Heart right ventricle (tissue), 16 donors: ENCODE results near the gene PSMD7. TPM values are rescaled to one million over a fixed set of nuclear protein-coding genes. Genes with fewer than 3 reads are reported as not detected.

ENCODE experiments used
- ATAC-seq, 8 donors: fragments of 200-7000 bp; cut with Tn5 transposase; one replicate each; pipeline ENCODE4 v1.9.1; 2020; ENCODE audit warnings: mild to moderate bottlenecking in 8 of 8, moderate library complexity in 8 of 8, moderate number of reproducible peaks in 1 of 8
- DNase-seq, 2 donors: peaks; one replicate each; pipeline ENCODE4 v3.0.0-alpha.2; 2020
- H3K27ac ChIP-seq, 10 donors: fragments of 200-600 bp; sonication (generic) in 2 of 10; one replicate each; pipeline versions ENCODE4 v1.5.0 to v1.8.0; 2020 to 2022; ENCODE audit warnings: mild to moderate bottlenecking in 3 of 10
- H3K27me3 ChIP-seq, 7 donors: fragments of 200-600 bp; one replicate each; pipeline ENCODE4 v1.8.0; 2021 to 2022; ENCODE audit warnings: mild to moderate bottlenecking in 2 of 7
- H3K36me3 ChIP-seq, 9 donors: fragments of 200-600 bp; sonication (generic) in 1 of 9; one replicate each; pipeline versions ENCODE4 v1.5.0 to v1.8.0; 2020 to 2022; ENCODE audit warnings: mild to moderate bottlenecking in 2 of 9
- H3K4me1 ChIP-seq, 9 donors: fragments of 200-600 bp; sonication (generic) in 1 of 9; one replicate each; pipeline versions ENCODE4 v1.5.0 to v1.8.0; 2020 to 2022; ENCODE audit warnings: mild to moderate bottlenecking in 4 of 9
- H3K4me3 ChIP-seq, 10 donors: fragments of 200-600 bp; sonication (generic) in 2 of 10; one replicate each; pipeline versions ENCODE4 v1.5.0 to v1.8.0; 2020 to 2022; ENCODE audit warnings: mild to moderate bottlenecking in 7 of 10, moderate library complexity in 2 of 10
- H3K9me3 ChIP-seq, 11 donors: fragments of 200-600 bp in 10 of 11; sonication (generic) in 2 of 11; one replicate each; pipeline versions ENCODE4 v1.5.0 to v1.8.0; 2013 to 2022; ENCODE audit warnings: mild to moderate bottlenecking in 2 of 11, control low read depth in 1 of 11, moderate library complexity in 1 of 11
- WGBS, 2 donors: extraction: QIAGEN DNeasy Blood & Tissue Kit; methylation state at CpG; one replicate each; pipeline ENCODE4 v1.1.7; 2013; ENCODE audit warnings: inconsistent platforms in 1 of 2; 5-methylcytosine and 5-hydroxymethylcytosine counted together
- intact Hi-C, 10 donors: fragments of 100-400 bp; cut with DNase I; formaldehyde crosslinking; loops; one replicate each; pipeline versions ENCODE4 v1.11.1 to v1.14.2; 2022
- polyA plus RNA-seq, 2 donors: library from polyadenylated mRNA; stranded (reverse); fragments of 200-250 nt; gene quantifications; one replicate each; pipeline ENCODE4 v1.2.3, GENCODE V29; 2013
- total RNA-seq, 10 donors: library from RNA; stranded (reverse); fragmentation: NEBNext Ultra II Directional in 3 of 10; extraction: Animal tissue kit (Norgen Biotek cat#: 25700) in 3 of 10; gene quantifications; one replicate each; pipeline versions ENCODE4 v1.2.1 to v1.2.4, GENCODE V29; 2021 to 2023
- TF ChIP-seq, protein P1 (sequence below), 9 donors: fragments of 200-600 bp; sonication (generic) in 2 of 9; IDR thresholded peaks; one replicate each; pipeline versions ENCODE4 v1.5.0 to v1.8.0; 2021 to 2022; ENCODE audit warnings: antibody characterized with exemption in 9 of 9, mild to moderate bottlenecking in 5 of 9, moderate library complexity in 1 of 9
- donor health status: Arrhythmogenic right ventricular cardiomyopathy.
- donor health status: ischemic (EF 13 %, LVEDD 7.1; RV severe dilation, severe dysfunction).
- donor health status: healthy with polysubstance abuse.
- donor health status: DM: no; HTN: yes; CAD: no.
- donor health status: DM: no; HTN: no; CAD: no.
- donor health status: ischemic (EF 25% LVEDD 6.9; RV normal size, moderate dysfunction).
- donor health status: ischemic (EF 25% LVEDD 5.7; RV mildly dilated, moderate dysfunction).
- donor health status: healthy.
- donor health status: DM: yes; HTN: yes; CAD: no.
- donor health status: Ischemic cardiomyopathy.
- donor health status: ischemic (EF 35%, LVEDD 5.7; RV mildly dilated, moderate dysfunction).
- donor health status: nonischemic (EF 11% LVEDD 7.7; RV severe dilation, severe dysfunction).
- donor health status: DM: yes; HTN: yes; CAD: no.
- donor health status: PGD.
- donor health status: ischemic (EF 29% LVEDD 5.4; RV normal size, mild dysfunction).
- donor health status: nonischemic (EF 23%, LVEDD 6.1; RV moderate dilation, normal function).

Gene PSMD7
- total and polyA plus RNA-seq, 12 donors = 91.9 to 172 (median 132) TPM

DNA sequence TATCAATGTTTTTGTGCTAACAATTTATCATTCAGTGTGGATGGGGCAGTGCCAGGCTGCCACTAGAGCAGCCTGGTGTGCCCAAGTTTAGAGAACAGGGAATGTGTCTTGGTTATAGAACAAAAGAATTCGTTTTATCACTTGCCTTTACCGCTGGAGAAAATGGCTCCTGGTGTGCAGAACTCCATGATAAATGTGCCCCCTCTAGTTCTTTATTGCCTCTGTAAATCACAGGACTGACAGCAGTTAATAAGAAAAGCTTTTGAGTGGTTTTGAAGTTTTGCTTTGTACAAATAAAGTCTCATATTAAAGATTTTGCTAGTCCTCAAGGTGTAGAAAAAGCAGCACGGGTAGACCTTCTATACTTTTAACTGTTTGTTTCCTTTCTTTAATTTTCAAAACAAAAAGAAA lies 28.2 kb upstream of the PSMD7 start:
- Histone ChIP-seq H3K36me3 (no peaks in the 10 kb centered on the region), H3K4me1 (no peaks in the 10 kb centered on the region), H3K27ac (no peak overlapping the region), H3K9me3 (no peaks in the 10 kb centered on the region), H3K4me3 (no peak overlapping the region), H3K27me3 (no peaks in the 10 kb centered on the region)
- DNase-seq (no peak), ATAC-seq (no peak)
- TF ChIP-seq, protein P1, sequence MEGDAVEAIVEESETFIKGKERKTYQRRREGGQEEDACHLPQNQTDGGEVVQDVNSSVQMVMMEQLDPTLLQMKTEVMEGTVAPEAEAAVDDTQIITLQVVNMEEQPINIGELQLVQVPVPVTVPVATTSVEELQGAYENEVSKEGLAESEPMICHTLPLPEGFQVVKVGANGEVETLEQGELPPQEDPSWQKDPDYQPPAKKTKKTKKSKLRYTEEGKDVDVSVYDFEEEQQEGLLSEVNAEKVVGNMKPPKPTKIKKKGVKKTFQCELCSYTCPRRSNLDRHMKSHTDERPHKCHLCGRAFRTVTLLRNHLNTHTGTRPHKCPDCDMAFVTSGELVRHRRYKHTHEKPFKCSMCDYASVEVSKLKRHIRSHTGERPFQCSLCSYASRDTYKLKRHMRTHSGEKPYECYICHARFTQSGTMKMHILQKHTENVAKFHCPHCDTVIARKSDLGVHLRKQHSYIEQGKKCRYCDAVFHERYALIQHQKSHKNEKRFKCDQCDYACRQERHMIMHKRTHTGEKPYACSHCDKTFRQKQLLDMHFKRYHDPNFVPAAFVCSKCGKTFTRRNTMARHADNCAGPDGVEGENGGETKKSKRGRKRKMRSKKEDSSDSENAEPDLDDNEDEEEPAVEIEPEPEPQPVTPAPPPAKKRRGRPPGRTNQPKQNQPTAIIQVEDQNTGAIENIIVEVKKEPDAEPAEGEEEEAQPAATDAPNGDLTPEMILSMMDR (IDR thresholded peaks at IDR 0.05) = no peak
- intact Hi-C loops = no loop called here
- 52 to 63% methylated on average over 3 of the region's 3 CpGs for WGBS, 2 donors

DNA sequence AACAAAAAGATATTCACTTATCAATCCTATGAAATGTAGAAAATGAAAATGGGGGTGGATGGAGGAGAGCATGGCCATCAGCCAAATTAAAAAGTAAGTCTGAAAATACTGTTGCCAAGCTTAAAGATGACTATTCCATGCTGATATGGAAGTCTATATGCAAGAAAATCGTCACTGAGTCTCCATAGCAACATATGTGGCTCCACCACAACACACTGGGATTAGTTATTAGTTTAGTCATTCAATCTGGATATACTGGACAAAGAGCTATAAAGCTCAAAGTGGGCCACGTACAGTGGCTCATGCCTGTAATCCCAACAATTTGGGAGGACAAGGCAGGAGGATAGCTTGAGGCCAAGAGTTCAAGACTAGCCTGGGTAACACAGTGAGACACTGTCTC lies 24.7 kb upstream of the PSMD7 start:
- Histone ChIP-seq H3K27ac (no peak overlapping the region), H3K9me3 (no peaks in the 10 kb centered on the region), H3K36me3 (no peaks in the 10 kb centered on the region), H3K27me3 (no peaks in the 10 kb centered on the region), H3K4me3 (no peak overlapping the region), H3K4me1 (no peaks in the 10 kb centered on the region)
- DNase-seq (no peak), ATAC-seq (no peak)
- WGBS, 2 donors = 71 to 78% methylated on average over 2 of the region's 2 CpGs
- TF ChIP-seq, protein P1 (IDR thresholded peaks at IDR 0.05) = no peak
- intact Hi-C loops = no loop called here

DNA sequence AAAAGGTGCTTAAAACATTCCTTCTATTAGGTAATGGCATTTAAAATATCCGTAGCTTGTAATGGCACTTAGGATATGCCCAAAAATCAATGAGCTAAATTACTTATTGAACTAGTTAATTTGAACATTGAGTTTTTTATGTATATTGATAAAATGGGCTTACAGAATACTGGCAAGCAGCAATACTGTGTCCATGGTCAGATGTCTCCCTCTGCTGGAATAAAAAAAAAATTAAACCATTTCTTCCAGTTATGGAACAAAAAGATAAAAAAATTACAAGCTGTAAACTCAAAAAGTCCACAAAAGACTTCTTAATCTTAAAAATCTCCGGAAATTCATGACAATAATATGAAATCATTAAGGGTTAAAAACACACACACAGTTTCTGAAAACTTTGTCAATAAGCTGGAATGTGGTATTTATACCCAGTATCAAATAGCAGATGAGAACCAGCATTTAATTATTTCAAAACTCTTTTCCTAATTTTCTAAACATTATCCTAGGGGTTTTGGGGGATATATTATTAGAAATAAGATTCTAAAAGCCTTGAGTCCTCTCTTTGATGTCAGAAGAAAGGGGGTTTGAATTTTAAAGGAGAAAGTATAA lies 21.5 kb upstream of the PSMD7 start:
- H3K9me3 ChIP-seq = peaks cover 0 to 6% (median 0%) of the 10 kb centered on the region in 11 donors
- intact Hi-C loops = no loop called here
- no peaks in the 10 kb centered on the region for H3K36me3 ChIP-seq
- H3K4me1 ChIP-seq = no peaks in the 10 kb centered on the region
- no peak overlapping the region for H3K4me3 ChIP-seq
- 35 to 47% methylated on average over 2 of the region's 2 CpGs for WGBS, 2 donors
- no peaks in the 10 kb centered on the region for H3K27me3 ChIP-seq
- no peak for DNase-seq
- ATAC-seq = no peak
- TF ChIP-seq, protein P1 (IDR thresholded peaks at IDR 0.05) = peak in 7 of 9 donors; percentile 28 to 62 (median 47)
- no peak overlapping the region for H3K27ac ChIP-seq

DNA sequence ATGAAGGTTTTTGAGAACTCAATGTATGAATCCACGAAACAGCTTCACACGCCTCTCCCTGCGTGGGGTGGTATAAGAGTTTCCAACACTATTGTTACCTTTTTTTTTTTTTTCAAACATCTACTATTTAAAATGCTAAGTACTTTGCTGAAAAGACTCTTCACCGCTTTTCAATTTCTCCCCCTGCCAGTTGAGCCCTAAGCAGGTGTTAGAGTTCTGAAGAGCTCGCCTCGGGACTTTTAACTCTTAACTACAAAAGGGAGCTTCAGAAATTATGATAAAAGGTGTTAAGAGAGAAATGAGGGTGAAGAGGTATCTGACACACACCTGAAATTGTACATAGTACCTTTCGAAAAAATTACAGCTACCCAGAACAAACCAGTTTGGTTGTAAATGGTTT lies 20.9 kb upstream of the PSMD7 start:
- Histone ChIP-seq H3K9me3 (peaks cover 0 to 6% (median 0%) of the 10 kb centered on the region in 11 donors), H3K27me3 (no peaks in the 10 kb centered on the region), H3K4me1 (no peaks in the 10 kb centered on the region), H3K27ac (no peak overlapping the region), H3K36me3 (no peaks in the 10 kb centered on the region), H3K4me3 (no peak overlapping the region)
- DNase-seq = no peak
- no peak for ATAC-seq
- 49 to 56% methylated on average over 7 of the region's 7 CpGs for WGBS, 2 donors
- TF ChIP-seq, protein P1 (IDR thresholded peaks at IDR 0.05) = no peak
- intact Hi-C loops = no loop called here
